Aorta (tissue), 5 donors: ENCODE results near the gene GRID2. TPM values are rescaled to one million over a fixed set of nuclear protein-coding genes. Genes with fewer than 3 reads are reported as not detected.
"Not testable (repeated sequence)": the region's sequence is repeated elsewhere in the genome, so short reads cannot be mapped to it uniquely, and the experiment has no call there.

Experiments
- ATAC-seq: fragments of 200-7000 bp; cut with Tn5 transposase; one replicate; pipeline ENCODE4 v1.9.1; 2022; ENCODE audit warnings: moderate library complexity; ENCODE audit not compliant: low FRiP score
- DNase-seq, 2 donors: peaks; one replicate each; pipeline ENCODE4 v3.0.0-alpha.2; 2020
- H3K27ac ChIP-seq, 2 donors: one replicate each; pipeline ENCODE4 v1.5.1; 2013; ENCODE audit warnings: low read length in 2 of 2, mild to moderate bottlenecking in 2 of 2, moderate library complexity in 2 of 2, control low read depth in 1 of 2, inconsistent platforms in 1 of 2, low read depth in 1 of 2
- H3K27me3 ChIP-seq, 2 donors: one replicate each; pipeline ENCODE4 v1.6.1; 2013; ENCODE audit warnings: control low read depth in 1 of 2, low read length in 1 of 2, mild to moderate bottlenecking in 1 of 2, moderate library complexity in 1 of 2; ENCODE audit not compliant: insufficient read depth in 2 of 2, control insufficient read depth in 1 of 2
- H3K36me3 ChIP-seq, 2 donors: one replicate each; pipeline ENCODE4 v1.6.1; 2013; ENCODE audit warnings: control low read depth in 1 of 2, low read length in 1 of 2, mild to moderate bottlenecking in 1 of 2; ENCODE audit not compliant: insufficient read depth in 2 of 2, control insufficient read depth in 1 of 2
- H3K4me1 ChIP-seq, 2 donors: one replicate each; pipeline ENCODE4 v1.6.1; 2013; ENCODE audit warnings: low read length in 2 of 2, control low read depth in 1 of 2, mild to moderate bottlenecking in 1 of 2, moderate library complexity in 1 of 2; ENCODE audit not compliant: insufficient read depth in 2 of 2, control insufficient read depth in 1 of 2
- H3K4me3 ChIP-seq, 2 donors: one replicate each; pipeline ENCODE4 v1.5.1; 2013; ENCODE audit warnings: low read length in 2 of 2, control low read depth in 1 of 2, mild to moderate bottlenecking in 1 of 2
- H3K9me3 ChIP-seq: one replicate; pipeline ENCODE4 v1.6.1; 2013; ENCODE audit warnings: mild to moderate bottlenecking, low read length; ENCODE audit not compliant: control insufficient read depth
- WGBS, 2 donors: extraction: QIAGEN DNeasy Blood & Tissue Kit; methylation state at CpG; one replicate each; pipeline ENCODE4 v1.1.7; 2013; 5-methylcytosine and 5-hydroxymethylcytosine counted together
- intact Hi-C, 2 donors: fragments of 100-400 bp; cut with DNase I; formaldehyde crosslinking; loops; one replicate each; pipeline versions ENCODE4 v1.14.2 to v1.15.0; 2022
- polyA plus RNA-seq, 2 donors: library from polyadenylated mRNA; stranded (reverse); fragments of 200-250 nt; gene quantifications; one replicate each; pipeline ENCODE4 v1.2.3, GENCODE V29; 2013
- total RNA-seq, 2 donors: library from RNA; stranded (reverse); fragmentation: NEBNext Ultra II Directional; extraction: Animal tissue kit (Norgen Biotek cat#: 25700); gene quantifications; one replicate each; pipeline ENCODE4 v1.2.1, GENCODE V29; 2021
- donor health status: healthy with polysubstance abuse.
- donor health status: Bipolar disorder and iron deficiency.
- donor health status: DM: no; HTN: no; CAD: no.
- donor health status: DM: no; HTN: no; CAD: no.
- donor health status: DM: yes; HTN: yes; CAD: no.

Gene GRID2
- total and polyA plus RNA-seq, 4 donors = 0.13 to 0.18 TPM; not detected in 2

DNA sequence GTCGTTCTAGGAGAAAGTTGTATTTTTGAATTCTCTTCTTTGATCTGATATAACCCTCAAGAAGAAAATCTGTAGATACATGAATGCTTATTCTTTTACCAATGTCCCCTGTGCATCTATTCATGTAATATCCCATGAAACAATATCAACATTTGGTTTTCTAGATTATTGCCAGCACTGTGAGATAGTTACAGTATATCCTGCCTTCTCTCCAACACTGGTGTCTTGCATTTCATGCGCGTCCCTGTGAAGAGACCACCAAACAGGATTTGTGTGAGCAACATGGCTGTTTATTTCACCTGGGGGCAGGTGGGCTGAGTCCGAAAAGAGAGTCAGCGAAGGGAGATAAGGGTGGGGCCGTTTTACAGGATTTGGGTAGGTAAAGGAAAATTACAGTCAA lies 135.0 kb downstream of the GRID2 start:
- H3K4me1 ChIP-seq, H3K27me3 ChIP-seq, ATAC-seq, H3K27ac ChIP-seq, H3K36me3 ChIP-seq, intact Hi-C loops, H3K4me3 ChIP-seq, H3K9me3 ChIP-seq, DNase-seq: not testable (repeated sequence)
- 79 to 86% methylated on average over 6 of the region's 6 CpGs for WGBS, 2 donors

GRCh38 chr4:92442131-92442530 lies 138.4 kb downstream of the GRID2 start:
- H3K27me3 ChIP-seq, H3K4me3 ChIP-seq, H3K9me3 ChIP-seq, H3K4me1 ChIP-seq, H3K36me3 ChIP-seq, DNase-seq, ATAC-seq, H3K27ac ChIP-seq, intact Hi-C loops: not testable (repeated sequence)
- WGBS, 2 donors = 97% methylated on average over 20 of the region's 20 CpGs

- intact Hi-C loops, H3K4me1 ChIP-seq, H3K36me3 ChIP-seq, H3K4me3 ChIP-seq, H3K27me3 ChIP-seq, ATAC-seq, H3K27ac ChIP-seq, H3K9me3 ChIP-seq, DNase-seq: not testable (repeated sequence)
- WGBS, 2 donors = 95% methylated on average over 13 of the region's 13 CpGs
Measured at GRCh38 chr4:92444143-92444843, 140.5 kb downstream of the GRID2 start.

GRCh38 chr4:92445127-92445526 lies 141.4 kb downstream of the GRID2 start:
- 73 to 79% methylated on average over 1 of the region's 1 CpG for WGBS, 2 donors
- no peak overlapping the region for H3K4me3 ChIP-seq
- intact Hi-C loops = no loop called here
- no peak for ATAC-seq
- no peaks in the 10 kb centered on the region for H3K4me1 ChIP-seq
- no peaks in the 10 kb centered on the region for H3K9me3 ChIP-seq
- no peaks in the 10 kb centered on the region for H3K36me3 ChIP-seq
- no peaks in the 10 kb centered on the region for H3K27me3 ChIP-seq
- no peak overlapping the region for H3K27ac ChIP-seq
- DNase-seq = no peak

GRCh38 chr4:92447255-92447905 lies 143.6 kb downstream of the GRID2 start:
- intact Hi-C loops = no loop called here
- Histone ChIP-seq H3K4me3 (no peak overlapping the region), H3K36me3 (no peaks in the 10 kb centered on the region), H3K4me1 (no peaks in the 10 kb centered on the region), H3K27me3 (no peaks in the 10 kb centered on the region), H3K9me3 (no peaks in the 10 kb centered on the region), H3K27ac (no peak overlapping the region)
- ATAC-seq = no peak
- DNase-seq = no peak
- WGBS, 2 donors = 3 to 5% methylated on average over 1 of the region's 1 CpG

GRCh38 chr4:92448176-92448575 lies 144.4 kb downstream of the GRID2 start:
- H3K36me3 ChIP-seq, H3K4me1 ChIP-seq, H3K27ac ChIP-seq, H3K9me3 ChIP-seq, H3K27me3 ChIP-seq, ATAC-seq, H3K4me3 ChIP-seq, intact Hi-C loops, DNase-seq: not testable (repeated sequence)
- 95 to 98% methylated on average over 5 of the region's 5 CpGs for WGBS, 2 donors

DNA sequence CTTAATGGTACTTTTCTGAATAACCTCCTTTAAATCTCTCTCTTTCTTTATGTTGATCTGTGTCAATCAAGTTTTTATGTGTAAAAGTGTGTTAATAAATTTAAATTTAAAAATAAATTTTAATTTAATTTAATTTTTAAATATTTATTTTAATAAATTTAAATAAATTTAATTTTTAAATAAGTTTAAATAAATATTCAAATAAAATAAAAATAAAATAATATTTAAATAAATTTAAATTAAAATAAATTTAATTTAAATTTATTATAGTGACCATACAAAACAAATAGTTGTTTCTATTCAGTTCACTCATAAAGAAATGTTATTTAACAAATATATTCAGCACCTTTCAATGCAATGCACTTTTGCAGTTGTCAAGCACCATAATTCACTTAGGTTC lies 146.9 kb downstream of the GRID2 start:
- intact Hi-C loops = no loop called here
- Histone ChIP-seq H3K27me3 (no peaks in the 10 kb centered on the region), H3K9me3 (no peaks in the 10 kb centered on the region), H3K4me1 (no peaks in the 10 kb centered on the region), H3K4me3 (no peak overlapping the region), H3K36me3 (no peaks in the 10 kb centered on the region), H3K27ac (no peak overlapping the region)
- DNase-seq (no peak), ATAC-seq (no peak)

- no peak overlapping the region for H3K4me3 ChIP-seq
- no peaks in the 10 kb centered on the region for H3K27me3 ChIP-seq
- ATAC-seq (no peak), DNase-seq (no peak)
- H3K4me1 ChIP-seq = no peaks in the 10 kb centered on the region
- no peaks in the 10 kb centered on the region for H3K9me3 ChIP-seq
- no peak overlapping the region for H3K27ac ChIP-seq
- intact Hi-C loops = no loop called here
- no peaks in the 10 kb centered on the region for H3K36me3 ChIP-seq
Measured at GRCh38 chr4:92451782-92452181, 148.0 kb downstream of the GRID2 start.

GRCh38 chr4:92452383-92452782 lies 148.6 kb downstream of the GRID2 start:
- intact Hi-C loops, ATAC-seq, H3K4me3 ChIP-seq, H3K9me3 ChIP-seq, H3K27ac ChIP-seq, DNase-seq, H3K4me1 ChIP-seq, H3K36me3 ChIP-seq, H3K27me3 ChIP-seq: not testable (repeated sequence)
- WGBS, 2 donors = 38 to 42% methylated on average over 2 of the region's 2 CpGs
